PC-9 (cell line): ENCODE results near the gene LIMCH1.

Source experiments
- CTCF ChIP-seq: fragments of 200-600 bp; sonication (generic); conservative IDR thresholded peaks from 2 replicates; pipeline ENCODE4 v1.6.1; 2017; ENCODE audit warnings: mixed run types, antibody characterized with exemption, mild to moderate bottlenecking, moderate library complexity
- EZH2 ChIP-seq: fragments of 200-600 bp; sonication (generic); IDR thresholded peaks from 2 replicates; pipeline ENCODE4 v1.8.0; 2017; ENCODE audit warnings: antibody characterized with exemption, low read depth

- TF ChIP-seq CTCF, result no peak
- no peak for TF ChIP-seq EZH2
These were observed 12.8 kb upstream of the LIMCH1 start for GRCh38 chr4:41525129-41525528.
